Measurements from ENCODE around the gene DLGAP5.

DLGAP5 gene

DNA sequence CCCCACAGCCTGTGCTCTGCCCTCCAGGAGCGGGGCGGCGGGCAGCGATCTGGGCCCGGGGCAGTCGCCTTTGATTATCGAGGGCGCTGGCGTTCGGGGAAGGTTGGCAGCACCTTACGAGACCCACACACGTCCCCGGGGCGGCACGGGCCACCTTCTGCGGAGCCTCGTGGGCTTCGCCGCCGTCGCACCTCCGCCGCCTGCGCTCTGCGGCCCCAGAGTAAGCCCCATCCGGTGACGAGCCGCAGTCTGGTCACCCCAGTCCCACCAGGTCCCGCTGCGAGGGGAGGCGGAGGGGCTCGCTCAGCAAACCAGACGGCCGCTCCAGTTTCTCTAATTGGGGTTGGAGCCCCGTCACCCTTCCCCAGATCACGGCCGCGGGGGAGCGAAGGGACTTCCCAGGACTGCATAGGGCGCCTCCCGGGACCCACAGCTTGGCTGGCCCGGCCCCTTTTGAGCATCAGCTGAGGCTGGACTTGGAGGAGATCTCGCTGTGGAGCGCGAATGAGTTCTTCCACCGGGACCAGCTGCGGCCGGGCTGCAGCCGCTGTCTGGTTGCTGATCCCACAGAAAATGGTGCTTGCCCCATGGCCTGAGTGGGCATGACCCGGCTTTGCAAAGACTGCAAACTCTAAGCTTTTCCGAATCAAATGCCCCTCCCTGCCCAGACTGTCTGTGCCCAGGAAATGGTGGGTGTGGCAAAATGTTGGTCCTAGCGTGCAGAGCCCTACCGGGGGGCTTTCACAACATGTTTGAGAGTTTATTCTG, 61.8 kb downstream of the DLGAP5 start:
- Histone ChIP-seq H2AFZ (ENCODE audit: low read depth, low read length) (peak overlapping the region; percentile 19; the same call in 1 of the 2 replicates), H4K20me1 (ENCODE audit: insufficient read depth, low read length) (peaks cover 19% of the 10 kb centered on the region), H3K4me3 (ENCODE audit: low read length) (peak overlapping the region; percentile 81), H3K9ac (ENCODE audit: low read length) (peak overlapping the region; percentile 94), H3K27me3 (ENCODE audit: low read depth, low read length) (0 out of 2 replicates have a peak, but pooled peaks cover 4% of the 10 kb centered on the region), H3K9me3 (ENCODE audit: insufficient read depth, low read length) (no peaks in the 10 kb centered on the region), H3K79me2 (ENCODE audit: low read length) (peaks cover 46% of the 10 kb centered on the region), H3K27ac (ENCODE audit: low read length) (peak overlapping the region; percentile 85), H3K4me2 (ENCODE audit: low read length) (peak overlapping the region; percentile 74), H3K36me3 (replicated peaks; ENCODE audit: low read depth, low read length) (peaks cover 34% of the 10 kb centered on the region), H3K4me1 (ENCODE audit: low read length) (peaks cover 36% of the 10 kb centered on the region)
- no peak for TF ChIP-seq EZH2phosphoT487 (IDR thresholded peaks at IDR 0.05; ENCODE audit: low read depth)
- TF ChIP-seq, protein P1, sequence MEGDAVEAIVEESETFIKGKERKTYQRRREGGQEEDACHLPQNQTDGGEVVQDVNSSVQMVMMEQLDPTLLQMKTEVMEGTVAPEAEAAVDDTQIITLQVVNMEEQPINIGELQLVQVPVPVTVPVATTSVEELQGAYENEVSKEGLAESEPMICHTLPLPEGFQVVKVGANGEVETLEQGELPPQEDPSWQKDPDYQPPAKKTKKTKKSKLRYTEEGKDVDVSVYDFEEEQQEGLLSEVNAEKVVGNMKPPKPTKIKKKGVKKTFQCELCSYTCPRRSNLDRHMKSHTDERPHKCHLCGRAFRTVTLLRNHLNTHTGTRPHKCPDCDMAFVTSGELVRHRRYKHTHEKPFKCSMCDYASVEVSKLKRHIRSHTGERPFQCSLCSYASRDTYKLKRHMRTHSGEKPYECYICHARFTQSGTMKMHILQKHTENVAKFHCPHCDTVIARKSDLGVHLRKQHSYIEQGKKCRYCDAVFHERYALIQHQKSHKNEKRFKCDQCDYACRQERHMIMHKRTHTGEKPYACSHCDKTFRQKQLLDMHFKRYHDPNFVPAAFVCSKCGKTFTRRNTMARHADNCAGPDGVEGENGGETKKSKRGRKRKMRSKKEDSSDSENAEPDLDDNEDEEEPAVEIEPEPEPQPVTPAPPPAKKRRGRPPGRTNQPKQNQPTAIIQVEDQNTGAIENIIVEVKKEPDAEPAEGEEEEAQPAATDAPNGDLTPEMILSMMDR (IDR thresholded peaks at IDR 0.05; ENCODE audit: low read depth, low read length), result no peak

DNA sequence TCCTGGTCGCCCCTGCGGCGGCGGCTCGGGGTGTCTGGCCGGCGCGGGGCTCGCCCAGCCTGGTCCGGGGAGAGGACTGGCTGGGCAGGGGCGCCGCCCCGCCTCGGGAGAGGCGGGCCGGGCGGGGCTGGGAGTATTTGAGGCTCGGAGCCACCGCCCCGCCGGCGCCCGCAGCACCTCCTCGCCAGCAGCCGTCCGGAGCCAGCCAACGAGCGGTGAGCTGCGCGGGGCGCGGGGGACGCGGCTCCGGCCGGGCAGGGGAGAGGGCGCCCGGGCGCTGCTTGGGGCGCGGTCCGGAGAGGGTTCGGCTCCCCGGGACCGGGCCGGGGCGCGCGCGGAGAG, 62.3 kb downstream of the DLGAP5 start, which contains the start of gene LGALS3:
LGALS3 (plus strand) TSS at position 167 of the 342 bp plus-strand sequence. CDS start 8,122 bp downstream, outside the sequence.
- Histone ChIP-seq H3K36me3 (replicated peaks; ENCODE audit: low read depth, low read length) (peaks cover 28% of the 10 kb centered on the region), H2AFZ (ENCODE audit: low read depth, low read length) (peak within 1 kb of the TSS; percentile 61), H3K9ac (ENCODE audit: low read length) (peak within 1 kb of the TSS; percentile 94), H3K4me1 (ENCODE audit: low read length) (peaks cover 36% of the 10 kb centered on the region), H3K79me2 (ENCODE audit: low read length) (peaks cover 40% of the 10 kb centered on the region), H3K4me3 (ENCODE audit: low read length) (peak within 1 kb of the TSS; percentile 81), H4K20me1 (ENCODE audit: insufficient read depth, low read length) (peaks cover 17% of the 10 kb centered on the region), H3K4me2 (ENCODE audit: low read length) (peak within 1 kb of the TSS; percentile 74), H3K27me3 (ENCODE audit: low read depth, low read length) (0 out of 2 replicates have a peak, but pooled peaks cover 4% of the 10 kb centered on the region), H3K27ac (ENCODE audit: low read length) (peak within 1 kb of the TSS; percentile 85), H3K9me3 (ENCODE audit: insufficient read depth, low read length) (no peaks in the 10 kb centered on the region)
- TF ChIP-seq EZH2phosphoT487 (IDR thresholded peaks at IDR 0.05; ENCODE audit: low read depth), result no peak
- TF ChIP-seq, protein P1 (IDR thresholded peaks at IDR 0.05; ENCODE audit: low read depth, low read length), result no peak

DNA sequence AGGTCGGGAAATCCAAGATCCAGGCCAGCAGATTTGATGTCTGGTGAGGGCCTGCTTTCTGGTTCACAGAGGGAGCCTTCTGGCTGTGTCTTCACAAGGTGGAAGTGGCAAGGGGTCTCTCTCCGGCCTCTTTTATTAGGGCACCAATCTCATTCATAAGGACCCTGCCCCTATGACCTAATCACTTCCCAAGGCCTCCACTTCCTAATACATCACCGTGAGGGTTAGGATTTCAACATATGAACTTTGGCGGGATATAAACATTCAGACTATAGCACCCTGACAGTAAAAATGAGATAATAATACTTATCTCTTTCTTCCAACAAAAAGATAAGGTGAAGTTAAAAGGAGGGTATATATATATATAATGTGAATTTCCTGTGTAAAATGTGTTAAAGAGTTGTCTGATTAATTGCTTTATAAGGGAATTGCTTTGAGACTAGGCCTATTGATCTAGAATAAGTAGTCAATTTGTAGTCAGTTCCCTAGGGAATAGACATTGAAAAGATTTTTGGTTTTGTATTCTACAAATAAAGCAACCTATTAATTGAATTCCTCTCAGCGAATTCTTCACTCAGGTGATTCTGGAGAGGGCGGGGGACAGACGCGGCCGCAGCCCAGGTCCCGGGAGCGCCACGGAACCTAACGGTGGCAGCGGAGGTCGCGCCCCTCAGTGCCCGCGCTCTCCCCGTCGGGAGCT, 62.8 kb downstream of the DLGAP5 start:
- no peak for TF ChIP-seq EZH2phosphoT487 (IDR thresholded peaks at IDR 0.05; ENCODE audit: low read depth)
- TF ChIP-seq, protein P1 (IDR thresholded peaks at IDR 0.05; ENCODE audit: low read depth, low read length), result no peak
- 0 out of 2 replicates have a peak, but pooled peaks cover 4% of the 10 kb centered on the region for H3K27me3 ChIP-seq (ENCODE audit: low read depth, low read length)
- H3K36me3 ChIP-seq (replicated peaks; ENCODE audit: low read depth, low read length), result peaks cover 23% of the 10 kb centered on the region
- peak overlapping the region; percentile 94 for H3K9ac ChIP-seq (ENCODE audit: low read length)
- H3K4me2 ChIP-seq (ENCODE audit: low read length), result peak overlapping the region; percentile 74
- peaks cover 12% of the 10 kb centered on the region for H4K20me1 ChIP-seq (ENCODE audit: insufficient read depth, low read length)
- peak overlapping the region; percentile 81 for H3K4me3 ChIP-seq (ENCODE audit: low read length)
- peak overlapping the region; percentile 85 for H3K27ac ChIP-seq (ENCODE audit: low read length)
- H2AFZ ChIP-seq (ENCODE audit: low read depth, low read length), result peak overlapping the region; percentile 61; the same call in 1 of the 2 replicates
- no peaks in the 10 kb centered on the region for H3K9me3 ChIP-seq (ENCODE audit: insufficient read depth, low read length)
- peaks cover 36% of the 10 kb centered on the region for H3K4me1 ChIP-seq (ENCODE audit: low read length)
- peaks cover 37% of the 10 kb centered on the region for H3K79me2 ChIP-seq (ENCODE audit: low read length)

DNA sequence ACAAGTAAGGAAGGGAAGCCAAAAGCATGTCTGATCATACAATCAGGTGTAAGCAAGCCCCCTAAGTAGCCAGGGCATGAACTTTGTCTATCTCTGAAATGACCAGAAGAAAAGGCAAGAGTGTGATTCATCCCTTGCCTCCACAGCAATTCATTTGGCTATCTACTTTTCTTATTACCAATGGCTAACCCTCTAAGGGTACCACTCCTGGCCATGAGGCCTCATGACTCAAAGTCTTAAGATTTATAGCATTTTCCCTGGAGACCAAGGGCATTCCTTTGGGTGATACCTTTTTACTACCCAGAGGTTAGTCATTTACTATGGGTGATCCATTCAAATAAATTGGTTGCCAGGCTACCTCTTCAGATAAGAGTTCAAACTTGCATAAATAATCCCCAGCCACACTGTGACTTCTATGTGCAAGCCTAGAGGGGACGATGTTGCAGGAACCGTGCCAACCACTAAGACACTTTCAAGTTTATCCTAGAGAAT, 63.9 kb downstream of the DLGAP5 start:
- no peak for TF ChIP-seq EZH2phosphoT487 (IDR thresholded peaks at IDR 0.05; ENCODE audit: low read depth)
- TF ChIP-seq, protein P1 (IDR thresholded peaks at IDR 0.05; ENCODE audit: low read depth, low read length), result no peak
- Histone ChIP-seq H3K27me3 (ENCODE audit: low read depth, low read length) (0 out of 2 replicates have a peak, but pooled peaks cover 4% of the 10 kb centered on the region), H3K79me2 (ENCODE audit: low read length) (peaks cover 27% of the 10 kb centered on the region), H3K27ac (ENCODE audit: low read length) (no peak overlapping the region), H3K4me2 (ENCODE audit: low read length) (no peak overlapping the region), H3K9me3 (ENCODE audit: insufficient read depth, low read length) (no peaks in the 10 kb centered on the region), H3K36me3 (replicated peaks; ENCODE audit: low read depth, low read length) (peaks cover 18% of the 10 kb centered on the region), H3K9ac (ENCODE audit: low read length) (no peak overlapping the region), H4K20me1 (ENCODE audit: insufficient read depth, low read length) (peaks cover 7% of the 10 kb centered on the region; the same call in 1 of the 2 replicates), H3K4me1 (ENCODE audit: low read length) (peaks cover 36% of the 10 kb centered on the region), H3K4me3 (ENCODE audit: low read length) (no peak overlapping the region), H2AFZ (ENCODE audit: low read depth, low read length) (no peak overlapping the region)
